ENCODE measurements around the gene SUGP2. TPM values are rescaled to one million over a fixed set of nuclear protein-coding genes. Genes with fewer than 3 reads are reported as not detected.

Gene SUGP2
- total RNA-seq, 1 experiment from 2014 or later, result 112 TPM

DNA sequence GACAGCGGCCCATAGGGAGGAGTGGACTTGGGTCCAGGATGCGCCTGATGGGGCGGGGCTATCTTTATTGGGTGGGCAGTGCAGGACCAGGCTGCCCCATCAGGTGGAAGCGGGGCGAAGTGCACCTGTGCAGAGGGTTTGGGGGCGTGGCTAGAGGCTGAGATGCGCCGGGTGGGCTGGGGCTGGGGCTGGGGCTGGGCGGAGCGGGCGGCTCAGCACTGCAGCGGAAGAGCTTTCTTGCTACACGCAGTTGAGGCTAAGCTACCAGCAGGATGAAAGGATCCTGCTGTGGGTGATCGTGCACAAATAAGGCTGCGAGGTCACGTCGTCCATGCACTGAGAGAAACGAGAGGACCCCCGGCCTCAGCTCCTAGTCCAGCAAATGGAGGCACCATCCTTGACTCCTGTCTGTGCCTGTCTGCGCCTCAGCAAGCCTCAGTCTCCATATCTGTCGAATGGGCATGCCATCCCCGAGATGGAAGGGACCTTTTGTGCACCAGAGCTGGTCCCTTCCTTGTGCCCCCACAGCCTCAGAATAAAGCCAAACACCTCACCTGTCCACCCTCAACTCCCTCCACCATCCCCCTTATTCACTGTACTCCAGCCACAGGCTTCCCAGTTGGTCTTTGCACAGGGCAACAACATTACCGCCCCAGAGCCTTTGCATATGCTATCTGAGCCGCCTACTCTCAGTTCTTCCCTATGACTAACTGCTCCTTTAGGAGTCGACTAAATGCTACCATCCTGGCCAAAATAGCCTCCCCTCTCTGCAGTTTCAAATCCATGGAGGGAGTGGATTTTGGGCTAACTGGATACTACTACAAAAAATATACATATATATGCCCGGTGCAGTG lies 71.3 kb downstream of the SUGP2 start:
- TF ChIP-seq SIN3A (IDR thresholded peaks at IDR 0.05; ENCODE audit: borderline replicate concordance, insufficient read depth, low read depth, low read length), result no peak
- TF ChIP-seq, protein P1, sequence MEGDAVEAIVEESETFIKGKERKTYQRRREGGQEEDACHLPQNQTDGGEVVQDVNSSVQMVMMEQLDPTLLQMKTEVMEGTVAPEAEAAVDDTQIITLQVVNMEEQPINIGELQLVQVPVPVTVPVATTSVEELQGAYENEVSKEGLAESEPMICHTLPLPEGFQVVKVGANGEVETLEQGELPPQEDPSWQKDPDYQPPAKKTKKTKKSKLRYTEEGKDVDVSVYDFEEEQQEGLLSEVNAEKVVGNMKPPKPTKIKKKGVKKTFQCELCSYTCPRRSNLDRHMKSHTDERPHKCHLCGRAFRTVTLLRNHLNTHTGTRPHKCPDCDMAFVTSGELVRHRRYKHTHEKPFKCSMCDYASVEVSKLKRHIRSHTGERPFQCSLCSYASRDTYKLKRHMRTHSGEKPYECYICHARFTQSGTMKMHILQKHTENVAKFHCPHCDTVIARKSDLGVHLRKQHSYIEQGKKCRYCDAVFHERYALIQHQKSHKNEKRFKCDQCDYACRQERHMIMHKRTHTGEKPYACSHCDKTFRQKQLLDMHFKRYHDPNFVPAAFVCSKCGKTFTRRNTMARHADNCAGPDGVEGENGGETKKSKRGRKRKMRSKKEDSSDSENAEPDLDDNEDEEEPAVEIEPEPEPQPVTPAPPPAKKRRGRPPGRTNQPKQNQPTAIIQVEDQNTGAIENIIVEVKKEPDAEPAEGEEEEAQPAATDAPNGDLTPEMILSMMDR (IDR thresholded peaks at IDR 0.05), result no peak
- no peak for TF ChIP-seq POLR2AphosphoS5 (IDR thresholded peaks at IDR 0.05; ENCODE audit: low read depth, low read length)
- no peak for TF ChIP-seq TCF7L2 (IDR thresholded peaks at IDR 0.05; ENCODE audit: low read depth, low read length)
- TF ChIP-seq, protein P2, sequence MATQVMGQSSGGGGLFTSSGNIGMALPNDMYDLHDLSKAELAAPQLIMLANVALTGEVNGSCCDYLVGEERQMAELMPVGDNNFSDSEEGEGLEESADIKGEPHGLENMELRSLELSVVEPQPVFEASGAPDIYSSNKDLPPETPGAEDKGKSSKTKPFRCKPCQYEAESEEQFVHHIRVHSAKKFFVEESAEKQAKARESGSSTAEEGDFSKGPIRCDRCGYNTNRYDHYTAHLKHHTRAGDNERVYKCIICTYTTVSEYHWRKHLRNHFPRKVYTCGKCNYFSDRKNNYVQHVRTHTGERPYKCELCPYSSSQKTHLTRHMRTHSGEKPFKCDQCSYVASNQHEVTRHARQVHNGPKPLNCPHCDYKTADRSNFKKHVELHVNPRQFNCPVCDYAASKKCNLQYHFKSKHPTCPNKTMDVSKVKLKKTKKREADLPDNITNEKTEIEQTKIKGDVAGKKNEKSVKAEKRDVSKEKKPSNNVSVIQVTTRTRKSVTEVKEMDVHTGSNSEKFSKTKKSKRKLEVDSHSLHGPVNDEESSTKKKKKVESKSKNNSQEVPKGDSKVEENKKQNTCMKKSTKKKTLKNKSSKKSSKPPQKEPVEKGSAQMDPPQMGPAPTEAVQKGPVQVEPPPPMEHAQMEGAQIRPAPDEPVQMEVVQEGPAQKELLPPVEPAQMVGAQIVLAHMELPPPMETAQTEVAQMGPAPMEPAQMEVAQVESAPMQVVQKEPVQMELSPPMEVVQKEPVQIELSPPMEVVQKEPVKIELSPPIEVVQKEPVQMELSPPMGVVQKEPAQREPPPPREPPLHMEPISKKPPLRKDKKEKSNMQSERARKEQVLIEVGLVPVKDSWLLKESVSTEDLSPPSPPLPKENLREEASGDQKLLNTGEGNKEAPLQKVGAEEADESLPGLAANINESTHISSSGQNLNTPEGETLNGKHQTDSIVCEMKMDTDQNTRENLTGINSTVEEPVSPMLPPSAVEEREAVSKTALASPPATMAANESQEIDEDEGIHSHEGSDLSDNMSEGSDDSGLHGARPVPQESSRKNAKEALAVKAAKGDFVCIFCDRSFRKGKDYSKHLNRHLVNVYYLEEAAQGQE (IDR thresholded peaks at IDR 0.05; ENCODE audit: insufficient read depth in 1 of 2, low read depth in 2 of 2, low read length in 1 of 2), result no peak
- ATAC-seq, result peak; percentile 50; the same call in 1 of the 2 replicates
- DNase-seq (ENCODE audit: low read depth, low spot score), result no peak
- no peaks in the 10 kb centered on the region for H3K36me3 ChIP-seq (ENCODE audit: control insufficient read depth, insufficient read depth, low read length)
- H3K9me3 ChIP-seq (ENCODE audit: control insufficient read depth, insufficient read depth, low read depth, low read length), result no peaks in the 10 kb centered on the region
- H3K4me3 ChIP-seq (ENCODE audit: low read depth in 2 of 2, low read length in 2 of 2), result no peak overlapping the region
- no peaks in the 10 kb centered on the region for H3K27me3 ChIP-seq (ENCODE audit: control insufficient read depth, insufficient read depth, low read length)
- BruUV-seq (replicated peaks), result no TSS peak
- no peaks in the 10 kb centered on the region for H3K4me1 ChIP-seq (ENCODE audit: control insufficient read depth, insufficient read depth, low read length)
- in situ Hi-C loops (cut with HindIII; ENCODE audit: low pct_unique_long_range_greater_than_20kb, low sequenced_read_pairs), result no loop called here
- H3K27ac ChIP-seq (ENCODE audit: low read length), result no peak overlapping the region
- ChIA-PET POLR2A (no interaction called here), CTCF (interaction anchor here (0.6 kb wide), 1 partner anchor 11 kb away, joined by 4 read pairs; no protein-coding TSS in a partner anchor)
- intact Hi-C loops (cut with micrococcal nuclease; ENCODE audit: unreplicated experiment), result no loop called here

DNA sequence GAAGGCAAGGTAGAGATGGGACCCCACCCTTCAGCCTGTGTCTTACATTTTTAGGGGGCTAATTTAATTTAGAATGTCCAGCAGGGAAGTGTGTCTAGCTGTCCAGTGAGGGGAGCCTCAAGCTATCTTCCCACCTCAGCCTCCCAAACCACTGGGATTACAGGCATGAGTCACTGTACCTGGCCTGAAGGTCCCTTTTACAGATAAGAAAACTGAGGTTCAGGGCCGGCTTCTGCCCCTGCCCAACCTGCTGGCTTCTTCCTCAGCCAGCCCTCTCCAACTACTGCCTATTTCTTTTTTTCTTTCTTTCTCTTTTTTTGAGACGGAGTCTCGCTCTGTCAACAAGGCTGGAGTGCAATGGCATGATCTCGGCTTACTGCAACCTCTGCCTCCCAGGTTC lies 72.9 kb downstream of the SUGP2 start:
- DNase-seq (ENCODE audit: low read depth, low spot score) (no peak), ATAC-seq (no peak)
- TF ChIP-seq, protein P2 (IDR thresholded peaks at IDR 0.05; ENCODE audit: insufficient read depth in 1 of 2, low read depth in 2 of 2, low read length in 1 of 2), result no peak
- TF ChIP-seq TCF7L2 (IDR thresholded peaks at IDR 0.05; ENCODE audit: low read depth, low read length) (no peak), SIN3A (IDR thresholded peaks at IDR 0.05; ENCODE audit: borderline replicate concordance, insufficient read depth, low read depth, low read length) (no peak), POLR2AphosphoS5 (IDR thresholded peaks at IDR 0.05; ENCODE audit: low read depth, low read length) (no peak)
- TF ChIP-seq, protein P1 (IDR thresholded peaks at IDR 0.05), result no peak
- no TSS peak for BruUV-seq (replicated peaks)
- no peaks in the 10 kb centered on the region for H3K4me1 ChIP-seq (ENCODE audit: control insufficient read depth, insufficient read depth, low read length)
- no peak overlapping the region for H3K4me3 ChIP-seq (ENCODE audit: low read depth in 2 of 2, low read length in 2 of 2)
- no peak overlapping the region for H3K27ac ChIP-seq (ENCODE audit: low read length)
- in situ Hi-C loops (cut with HindIII; ENCODE audit: low pct_unique_long_range_greater_than_20kb, low sequenced_read_pairs), result no loop called here
- intact Hi-C loops (cut with micrococcal nuclease; ENCODE audit: unreplicated experiment), result no loop called here
- ChIA-PET POLR2A (no interaction called here), CTCF (no interaction called here)
- no peaks in the 10 kb centered on the region for H3K36me3 ChIP-seq (ENCODE audit: control insufficient read depth, insufficient read depth, low read length)
- H3K9me3 ChIP-seq (ENCODE audit: control insufficient read depth, insufficient read depth, low read depth, low read length), result no peaks in the 10 kb centered on the region
- H3K27me3 ChIP-seq (ENCODE audit: control insufficient read depth, insufficient read depth, low read length), result no peaks in the 10 kb centered on the region
